Peyer's patch (tissue), 4 donors: ENCODE data around the gene PHLDA1. TPM values are rescaled to one million over a fixed set of nuclear protein-coding genes. Genes with fewer than 3 reads are reported as not detected.

ENCODE experiments used
- DNase-seq, 3 donors: peaks; one replicate each; pipeline ENCODE4 v3.0.0-alpha.2; 2017 to 2019
- H3K27ac ChIP-seq, 4 donors: fragments of 200-600 bp; sonication (generic); one replicate each; pipeline ENCODE4 v1.5.1; 2016 to 2019
- H3K27me3 ChIP-seq, 2 donors: fragments of 200-600 bp; sonication (generic); one replicate each; pipeline ENCODE4 v1.5.1; 2019
- H3K36me3 ChIP-seq, 3 donors: fragments of 200-600 bp; sonication (generic); one replicate each; pipeline ENCODE4 v1.5.1; 2016 to 2019
- H3K4me1 ChIP-seq, 4 donors: fragments of 200-600 bp; sonication (generic); one replicate each; pipeline ENCODE4 v1.5.1; 2016 to 2019
- H3K4me3 ChIP-seq, 4 donors: fragments of 200-600 bp; sonication (generic); 1 replicate in 3 of 4; 2 replicates in 1 of 4; pipeline ENCODE4 v1.5.1; 2016 to 2019; ENCODE audit warnings: mild to moderate bottlenecking in 1 of 4
- H3K9me3 ChIP-seq, 4 donors: fragments of 200-600 bp; sonication (generic); one replicate each; pipeline ENCODE4 v1.5.1; 2016 to 2019; ENCODE audit warnings: mild to moderate bottlenecking in 1 of 4
- POLR2A ChIP-seq, 2 donors: fragments of 450-650 bp; IDR thresholded peaks; one replicate each; pipeline ENCODE4 v1.5.1; 2017; ENCODE audit warnings: antibody characterized with exemption in 2 of 2, mild to moderate bottlenecking in 2 of 2, moderate library complexity in 2 of 2
- total RNA-seq, 4 donors: library from RNA; depleted of rRNA; stranded (reverse); fragments of >200 nt; gene quantifications; one replicate each; pipeline ENCODE4 v1.1.0, GENCODE V29; 2016
- TF ChIP-seq, protein P1 (sequence below), 6 experiments: fragments of 450-650 bp in 4 of 6; fragments of 200-600 bp in 2 of 6; sonication (generic) in 1 of 6; IDR thresholded peaks; one replicate each; pipeline ENCODE4 v1.5.1; 2017 to 2019; ENCODE audit warnings: antibody characterized with exemption in 6 of 6, mild to moderate bottlenecking in 3 of 6, moderate library complexity in 1 of 6

The PHLDA1 gene
- total RNA-seq: 10 to 100 TPM in 1 of 4 donors, 1 to 10 TPM in 3; 4.6 to 25.6 (median 6.0) TPM

DNA sequence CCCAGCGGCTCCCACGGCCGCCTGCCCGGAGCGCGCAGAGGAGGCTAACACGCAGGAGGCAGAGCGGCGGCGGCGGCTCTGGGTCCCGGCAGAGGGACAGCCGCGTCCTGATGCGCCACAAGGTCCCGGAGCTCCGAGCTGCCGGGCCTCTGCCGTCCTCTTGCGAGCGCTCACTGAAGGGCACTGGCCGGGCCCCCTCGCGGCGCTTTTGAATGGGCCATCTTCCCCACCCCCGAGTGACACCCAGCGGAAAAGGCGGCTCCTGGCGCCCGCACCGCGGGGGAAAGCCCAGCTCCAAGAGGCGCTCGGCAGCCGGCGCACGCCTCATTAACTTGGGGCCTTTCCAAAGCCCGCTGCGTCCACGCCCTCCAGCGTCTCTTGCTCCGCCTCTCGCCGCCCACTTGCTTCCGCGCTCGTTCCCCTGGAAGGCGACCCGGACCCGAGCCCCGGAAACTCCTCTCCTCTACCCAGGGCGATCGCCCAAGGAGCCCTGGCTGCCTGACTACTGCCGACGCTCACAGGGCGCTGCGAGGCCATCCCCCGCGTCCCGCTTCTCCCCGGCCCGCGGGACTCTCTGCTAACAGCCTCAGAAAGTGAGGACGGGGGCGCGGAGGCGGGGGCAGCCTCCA, at the start of gene PHLDA1:
TSS of gene PHLDA1 (minus strand) at position 363 of the 629 bp plus-strand sequence.
- peak; percentile 67 to 71 for TF ChIP-seq POLR2A (IDR thresholded peaks at IDR 0.05)
- TF ChIP-seq, protein P1, sequence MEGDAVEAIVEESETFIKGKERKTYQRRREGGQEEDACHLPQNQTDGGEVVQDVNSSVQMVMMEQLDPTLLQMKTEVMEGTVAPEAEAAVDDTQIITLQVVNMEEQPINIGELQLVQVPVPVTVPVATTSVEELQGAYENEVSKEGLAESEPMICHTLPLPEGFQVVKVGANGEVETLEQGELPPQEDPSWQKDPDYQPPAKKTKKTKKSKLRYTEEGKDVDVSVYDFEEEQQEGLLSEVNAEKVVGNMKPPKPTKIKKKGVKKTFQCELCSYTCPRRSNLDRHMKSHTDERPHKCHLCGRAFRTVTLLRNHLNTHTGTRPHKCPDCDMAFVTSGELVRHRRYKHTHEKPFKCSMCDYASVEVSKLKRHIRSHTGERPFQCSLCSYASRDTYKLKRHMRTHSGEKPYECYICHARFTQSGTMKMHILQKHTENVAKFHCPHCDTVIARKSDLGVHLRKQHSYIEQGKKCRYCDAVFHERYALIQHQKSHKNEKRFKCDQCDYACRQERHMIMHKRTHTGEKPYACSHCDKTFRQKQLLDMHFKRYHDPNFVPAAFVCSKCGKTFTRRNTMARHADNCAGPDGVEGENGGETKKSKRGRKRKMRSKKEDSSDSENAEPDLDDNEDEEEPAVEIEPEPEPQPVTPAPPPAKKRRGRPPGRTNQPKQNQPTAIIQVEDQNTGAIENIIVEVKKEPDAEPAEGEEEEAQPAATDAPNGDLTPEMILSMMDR (IDR thresholded peaks at IDR 0.05): peak; percentile 5 to 59 (median 44)
- H3K27ac ChIP-seq: peak within 1 kb of the TSS; percentile 81 to 97 (median 86)
- no peaks in the 10 kb centered on the region for H3K27me3 ChIP-seq
- H3K4me1 ChIP-seq: peaks cover 0 to 7% (median 4%) of the 10 kb centered on the region in 4 donors
- H3K36me3 ChIP-seq: no peaks in the 10 kb centered on the region
- DNase-seq: peak; percentile 79 to 95 (median 90)
- H3K9me3 ChIP-seq: no peaks in the 10 kb centered on the region
- H3K4me3 ChIP-seq: peak within 1 kb of the TSS; percentile 62 to 81 (median 70)

DNA sequence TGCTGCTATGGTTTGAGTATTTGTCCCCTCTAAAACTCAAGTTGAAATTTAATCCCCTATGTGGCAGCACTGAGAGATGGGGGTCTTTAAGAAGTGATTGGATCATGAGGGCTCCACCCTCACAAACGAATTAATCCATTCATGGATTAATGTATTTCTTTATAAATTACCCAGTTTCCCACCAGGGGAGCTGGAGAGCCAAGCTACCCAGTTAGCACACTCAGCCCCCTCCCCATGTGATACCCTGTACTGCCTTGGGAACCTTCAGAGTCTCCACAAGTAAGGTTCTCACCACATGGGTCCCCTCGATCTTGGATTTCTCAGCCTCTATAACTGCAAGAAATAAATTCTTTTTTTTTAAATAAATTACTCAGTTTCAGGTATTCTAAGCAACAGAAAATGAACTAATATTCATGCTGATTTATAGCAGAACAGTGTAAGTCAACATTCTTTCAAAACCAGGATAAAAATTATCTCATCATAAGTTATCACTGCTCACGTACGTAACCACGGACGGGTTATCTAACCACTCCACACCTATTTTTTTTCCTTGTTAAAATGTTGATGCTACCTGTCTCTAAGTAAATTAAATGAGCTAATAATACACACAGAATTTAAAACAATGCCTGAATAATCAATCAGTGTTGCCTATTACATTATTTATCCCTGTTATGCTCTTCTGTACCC, 49.3 kb upstream of the PHLDA1 start:
- H3K27me3 ChIP-seq: no peaks in the 10 kb centered on the region
- H3K4me3 ChIP-seq: no peak overlapping the region
- no peak for TF ChIP-seq POLR2A (IDR thresholded peaks at IDR 0.05)
- TF ChIP-seq, protein P1 (IDR thresholded peaks at IDR 0.05): no peak
- DNase-seq: no peak
- no peak overlapping the region for H3K27ac ChIP-seq
- H3K36me3 ChIP-seq: no peaks in the 10 kb centered on the region
- peaks cover 0 to 18% (median 0%) of the 10 kb centered on the region in 4 donors for H3K4me1 ChIP-seq
- H3K9me3 ChIP-seq: no peaks in the 10 kb centered on the region

DNA sequence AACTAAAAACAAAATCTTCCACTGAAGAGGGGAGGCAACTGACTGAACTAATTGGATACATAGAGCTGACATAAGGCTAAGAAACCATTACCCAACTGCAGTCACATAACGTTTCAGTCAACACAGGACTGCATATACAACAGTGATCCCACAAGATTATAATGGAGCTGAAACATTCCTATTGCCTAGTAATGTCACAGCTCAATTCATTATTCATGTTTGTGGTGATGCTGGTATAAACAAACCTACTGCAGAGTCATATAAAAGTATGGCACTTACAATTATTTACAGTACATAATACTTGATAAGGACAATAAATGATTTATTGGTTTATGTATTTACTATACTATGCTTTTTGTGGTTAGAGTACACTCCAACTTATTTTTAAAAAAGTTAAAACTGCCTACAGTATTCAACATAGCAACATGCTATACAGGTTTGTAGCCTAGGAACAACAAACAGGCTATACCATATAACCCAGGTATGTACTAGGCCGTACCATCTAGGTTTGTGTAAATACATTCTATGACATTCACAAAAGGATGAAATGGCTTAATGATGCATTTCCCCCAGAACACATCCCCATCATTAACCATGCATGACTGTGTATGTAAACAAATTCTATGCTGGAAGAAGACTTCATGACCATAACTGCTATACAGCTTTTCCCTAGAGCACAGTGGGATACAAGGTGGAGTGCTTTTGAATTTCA, 48.6 kb upstream of the PHLDA1 start:
- H3K27ac ChIP-seq: no peak overlapping the region
- no peak for DNase-seq
- no peaks in the 10 kb centered on the region for H3K9me3 ChIP-seq
- H3K4me1 ChIP-seq: peaks cover 0 to 22% (median 0%) of the 10 kb centered on the region in 4 donors
- TF ChIP-seq, protein P1 (IDR thresholded peaks at IDR 0.05): no peak
- TF ChIP-seq POLR2A (IDR thresholded peaks at IDR 0.05): no peak
- H3K4me3 ChIP-seq: no peak overlapping the region
- no peaks in the 10 kb centered on the region for H3K27me3 ChIP-seq
- H3K36me3 ChIP-seq: no peaks in the 10 kb centered on the region

DNA sequence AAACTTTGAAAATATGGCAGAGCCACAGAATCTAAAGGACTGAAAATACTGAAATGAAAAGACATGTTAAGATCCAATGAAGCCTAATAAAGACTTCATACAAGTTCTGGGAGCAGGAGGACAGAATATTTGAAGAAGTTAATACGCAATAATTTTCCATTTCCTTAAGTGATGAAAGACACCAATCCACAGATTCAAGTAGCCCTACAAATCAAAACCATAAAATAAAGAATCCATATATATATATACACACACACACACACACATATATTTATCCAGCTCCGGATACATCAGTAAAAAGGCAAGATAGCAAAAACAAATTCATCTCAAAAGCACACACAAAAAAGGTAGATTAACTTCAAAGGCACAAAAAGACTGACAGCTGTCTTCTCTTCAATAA, 47.2 kb upstream of the PHLDA1 start:
- TF ChIP-seq, protein P1 (IDR thresholded peaks at IDR 0.05): no peak
- TF ChIP-seq POLR2A (IDR thresholded peaks at IDR 0.05): no peak
- Histone ChIP-seq H3K4me3 (no peak overlapping the region), H3K27me3 (no peaks in the 10 kb centered on the region), H3K27ac (no peak overlapping the region), H3K4me1 (peaks cover 0 to 22% (median 0%) of the 10 kb centered on the region in 4 donors), H3K36me3 (no peaks in the 10 kb centered on the region), H3K9me3 (no peaks in the 10 kb centered on the region)
- no peak for DNase-seq

DNA sequence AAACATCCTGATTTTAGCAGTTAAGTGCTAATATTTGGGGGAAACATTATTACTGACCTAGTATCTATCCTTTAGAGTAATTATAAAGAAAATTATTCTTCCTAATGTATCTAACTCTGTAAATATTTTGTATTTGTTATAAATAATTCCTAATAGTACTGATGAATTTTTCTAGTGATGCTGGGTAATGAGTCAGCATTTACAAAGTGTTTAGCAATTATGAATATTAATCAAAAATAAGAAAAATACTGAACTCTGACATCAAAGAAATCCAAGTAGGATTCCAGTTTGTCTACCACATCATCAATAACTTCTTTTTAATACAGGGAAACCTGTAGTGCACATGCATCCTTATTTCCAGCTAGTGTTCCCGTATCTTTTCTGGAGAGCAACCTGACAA, 43.9 kb upstream of the PHLDA1 start:
- no peaks in the 10 kb centered on the region for H3K36me3 ChIP-seq
- no peak for TF ChIP-seq POLR2A (IDR thresholded peaks at IDR 0.05)
- TF ChIP-seq, protein P1 (IDR thresholded peaks at IDR 0.05): no peak
- no peak for DNase-seq
- H3K4me1 ChIP-seq: peaks cover 0 to 7% (median 0%) of the 10 kb centered on the region in 4 donors
- H3K27ac ChIP-seq: no peak overlapping the region
- H3K4me3 ChIP-seq: no peak overlapping the region
- H3K9me3 ChIP-seq: no peaks in the 10 kb centered on the region
- no peaks in the 10 kb centered on the region for H3K27me3 ChIP-seq
